ENCODE data around the gene TSPAN33.
"Not testable (repeated sequence)": the region's sequence is repeated elsewhere in the genome, so short reads cannot be mapped to it uniquely, and the experiment has no call there.

TSPAN33 gene

DNA sequence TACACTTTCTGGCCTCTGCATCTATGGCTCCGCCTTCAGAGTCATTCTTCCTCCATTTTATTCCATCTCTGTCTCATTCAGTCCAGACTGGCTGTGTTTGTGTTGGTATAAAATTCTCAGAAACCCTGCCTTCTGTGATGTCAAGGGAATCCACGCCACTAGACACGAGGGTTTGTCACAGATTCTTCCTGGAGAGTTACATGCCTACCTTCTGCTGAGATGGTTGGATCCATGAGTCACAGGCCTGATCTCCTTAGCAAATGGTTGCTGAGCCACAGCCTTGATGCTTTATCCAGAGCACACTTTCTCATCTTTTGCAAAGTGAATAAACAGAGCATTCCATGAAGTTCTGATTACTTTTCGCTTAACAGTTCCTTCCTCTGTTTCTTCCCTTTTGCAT lies 35.9 kb upstream of the TSPAN33 start:
- TF ChIP-seq CTCF (IDR thresholded peaks at IDR 0.05; ENCODE audit: low read depth, low read length, missing control alignments): no peak
- H3K4me3 ChIP-seq (replicated peaks; ENCODE audit: low read depth, low read length): no peak overlapping the region
- no peak for DNase-seq (ENCODE audit: extremely low read depth, low read depth)

DNA sequence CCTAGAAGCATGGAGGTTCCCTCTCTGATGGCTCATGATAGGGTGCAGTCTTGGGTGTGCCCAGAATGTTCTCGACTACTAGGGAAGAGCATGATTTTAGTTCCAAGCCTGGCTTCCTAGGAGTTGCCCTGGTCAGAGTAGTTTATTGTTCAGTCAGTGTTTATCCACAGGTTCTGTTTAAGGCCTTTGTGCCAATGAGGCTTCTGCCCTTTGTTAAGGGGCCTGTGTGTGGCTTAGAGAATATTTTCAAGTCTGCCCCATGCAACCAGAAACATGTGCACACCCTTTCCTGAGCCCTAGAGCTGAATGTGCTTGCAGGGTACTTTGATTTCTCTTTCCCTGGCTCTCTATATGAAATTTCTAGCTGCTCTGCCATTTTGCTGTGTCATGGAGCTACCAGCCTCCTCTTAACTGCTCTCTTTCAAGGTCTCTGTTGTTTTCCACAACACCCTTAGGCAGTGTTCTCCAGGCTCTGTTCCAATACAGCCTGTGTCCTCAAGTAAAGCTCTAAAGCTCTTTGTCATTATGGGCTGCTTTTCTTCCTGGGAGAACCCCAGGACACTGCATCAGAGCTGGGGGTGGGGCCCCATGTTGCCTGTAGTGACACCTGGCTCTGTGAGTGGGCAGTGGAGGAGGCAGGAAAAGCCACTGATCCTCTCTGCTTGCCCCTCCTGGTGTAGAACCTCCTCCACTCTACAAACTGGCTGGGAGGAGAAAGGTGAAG lies 34.1 kb upstream of the TSPAN33 start:
- DNase-seq (ENCODE audit: extremely low read depth, low read depth): no peak
- no peak for TF ChIP-seq CTCF (IDR thresholded peaks at IDR 0.05; ENCODE audit: low read depth, low read length, missing control alignments)
- H3K4me3 ChIP-seq (replicated peaks; ENCODE audit: low read depth, low read length): no peak overlapping the region

DNA sequence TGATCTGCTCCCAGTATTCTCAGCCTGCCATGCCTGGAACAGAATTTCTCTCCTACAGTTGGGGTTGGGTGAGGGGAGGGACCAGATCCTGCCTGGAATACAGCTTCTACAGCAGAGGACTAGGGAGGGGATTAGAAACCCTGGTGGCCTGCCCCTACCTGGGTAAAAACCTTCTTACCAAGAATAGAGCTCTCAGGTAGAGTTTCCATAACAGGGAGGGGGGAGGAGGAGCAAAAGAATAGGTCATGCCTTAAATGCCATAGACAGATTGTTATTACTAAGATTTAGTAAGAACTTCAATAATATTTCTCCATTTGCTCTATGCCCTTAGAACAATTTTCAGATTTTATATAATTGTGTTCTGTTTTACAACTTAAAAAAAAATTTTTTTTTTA lies 33.5 kb upstream of the TSPAN33 start:
- no peak for DNase-seq (ENCODE audit: extremely low read depth, low read depth)
- no peak overlapping the region for H3K4me3 ChIP-seq (replicated peaks; ENCODE audit: low read depth, low read length)
- no peak for TF ChIP-seq CTCF (IDR thresholded peaks at IDR 0.05; ENCODE audit: low read depth, low read length, missing control alignments)

GRCh38 chr7:129115676-129116075 lies 28.8 kb upstream of the TSPAN33 start:
- no peak for DNase-seq (ENCODE audit: extremely low read depth, low read depth)
- no peak overlapping the region for H3K4me3 ChIP-seq (replicated peaks; ENCODE audit: low read depth, low read length)
- no peak for TF ChIP-seq CTCF (IDR thresholded peaks at IDR 0.05; ENCODE audit: low read depth, low read length, missing control alignments)

GRCh38 chr7:129118182-129118581 lies 26.3 kb upstream of the TSPAN33 start:
- no peak for DNase-seq (ENCODE audit: extremely low read depth, low read depth)
- H3K4me3 ChIP-seq (replicated peaks; ENCODE audit: low read depth, low read length): no peak overlapping the region
- TF ChIP-seq CTCF (IDR thresholded peaks at IDR 0.05; ENCODE audit: low read depth, low read length, missing control alignments): no peak

DNA sequence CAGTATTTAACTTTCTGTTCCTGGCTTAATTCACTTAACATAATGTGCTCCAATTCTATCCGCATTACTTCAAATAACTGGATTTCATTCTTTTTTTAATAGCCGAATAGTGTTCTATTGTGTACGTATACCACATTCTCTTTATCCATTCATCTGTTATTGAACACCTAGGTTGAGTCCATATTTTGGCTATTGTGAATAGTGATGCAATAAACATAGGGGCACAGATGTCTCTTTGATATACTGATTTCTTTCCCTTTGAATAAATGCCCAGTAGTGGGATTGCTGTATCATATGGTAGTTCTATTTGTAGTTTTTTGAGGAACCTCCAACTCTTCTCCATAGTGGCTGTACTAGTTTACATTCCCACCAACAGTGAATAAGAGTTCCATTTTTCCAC lies 25.5 kb upstream of the TSPAN33 start:
- H3K4me3 ChIP-seq (replicated peaks; ENCODE audit: low read depth, low read length): no peak overlapping the region
- DNase-seq (ENCODE audit: extremely low read depth, low read depth): no peak
- no peak for TF ChIP-seq CTCF (IDR thresholded peaks at IDR 0.05; ENCODE audit: low read depth, low read length, missing control alignments)

- not testable (repeated sequence) for H3K4me3 ChIP-seq (replicated peaks; ENCODE audit: low read depth, low read length); DNase-seq (ENCODE audit: extremely low read depth, low read depth)
Observed at GRCh38 chr7:129121501-129122077, 22.9 kb upstream of the TSPAN33 start.

All from HFF-Myc (cell line).